NCI-H1105 (cell line): ENCODE data around the gene B9D1.

Experiments used
- DNase-seq: peaks from one replicate; lab custom pipeline; 2025; lab: John Stamatoyannopoulos, UW

The B9D1 gene

DNA sequence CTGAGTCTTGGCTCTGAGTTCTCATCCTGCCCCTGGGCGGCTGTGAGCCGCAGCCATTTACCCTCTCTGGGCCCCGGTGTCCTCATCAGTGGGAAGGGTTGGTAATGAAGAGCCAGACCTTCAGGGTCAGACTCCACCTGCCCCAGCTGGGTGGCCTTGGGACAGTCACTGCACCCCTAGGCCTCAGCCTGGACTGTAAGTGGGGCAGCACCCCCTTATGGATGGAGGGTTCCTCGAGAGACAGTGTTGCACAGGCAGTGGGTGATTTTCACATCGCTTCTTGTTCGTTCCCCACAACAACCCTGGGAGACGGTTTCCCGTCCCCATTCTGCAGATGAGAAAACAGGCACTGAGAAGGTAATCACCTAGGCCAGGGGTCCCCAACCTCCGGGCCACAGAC, 60.5 kb downstream of the B9D1 start:
- no peak for DNase-seq

DNA sequence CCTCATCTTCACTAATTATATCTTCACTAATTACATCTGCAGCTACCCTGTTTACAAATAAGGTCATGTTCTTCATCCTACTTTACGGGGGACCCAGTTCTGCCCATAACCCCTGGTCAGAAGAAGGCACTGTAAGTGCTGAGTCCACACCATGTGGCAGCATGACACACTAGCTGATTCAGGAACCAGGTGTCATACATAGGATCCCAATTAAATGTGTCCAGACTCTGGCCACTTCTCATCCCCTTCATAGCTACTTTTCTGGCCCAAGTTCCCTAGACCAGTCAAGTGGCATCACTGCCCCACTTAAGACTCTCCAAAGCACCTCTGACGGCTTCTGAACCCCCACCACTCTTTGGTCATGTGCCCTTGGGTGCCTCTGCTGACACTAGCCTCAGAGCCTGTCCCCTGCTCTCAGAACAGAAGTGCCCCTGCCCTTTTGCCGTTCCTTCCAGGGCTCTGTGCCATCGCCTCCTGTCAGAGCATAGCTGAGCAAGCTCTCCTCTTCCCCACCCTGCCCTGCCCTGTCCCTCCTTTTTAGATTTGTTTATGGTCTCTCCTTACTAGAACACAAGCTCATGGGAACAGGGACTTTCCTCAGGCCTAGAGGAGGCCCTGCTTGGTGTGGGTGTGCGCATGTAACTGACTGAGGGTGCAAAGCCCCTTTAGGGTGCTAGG, 61.1 kb downstream of the B9D1 start:
- DNase-seq, result no peak

GRCh38 chr17:19299866-19300265, 62.7 kb downstream of the B9D1 start:
- DNase-seq, result no peak

DNA sequence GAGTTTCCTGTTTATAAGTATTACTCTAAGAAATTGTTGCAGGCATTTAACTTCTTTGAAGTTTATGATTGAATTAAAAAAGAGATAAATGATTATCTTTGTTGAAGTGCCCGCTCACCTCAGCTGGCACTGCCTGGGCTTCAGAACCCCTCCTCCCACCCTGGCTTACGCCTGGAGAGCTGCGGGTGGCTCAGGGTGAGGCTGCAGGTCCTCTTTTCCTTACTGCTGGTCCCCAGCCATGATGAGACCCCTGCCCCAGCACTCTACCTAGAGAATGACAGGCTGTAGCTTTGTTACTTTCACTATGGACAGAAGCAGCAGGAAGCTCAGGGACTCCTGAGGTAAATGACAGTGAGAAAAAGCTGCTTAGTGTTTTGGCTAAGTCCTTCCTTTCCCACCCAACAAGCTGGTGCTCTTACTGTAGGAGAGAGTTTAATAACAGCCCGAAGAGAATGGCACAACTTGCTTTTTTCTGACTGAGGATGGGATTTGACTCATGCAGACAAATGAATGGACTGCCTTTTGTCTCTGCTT, 63.2 kb downstream of the B9D1 start:
- no peak for DNase-seq

DNA sequence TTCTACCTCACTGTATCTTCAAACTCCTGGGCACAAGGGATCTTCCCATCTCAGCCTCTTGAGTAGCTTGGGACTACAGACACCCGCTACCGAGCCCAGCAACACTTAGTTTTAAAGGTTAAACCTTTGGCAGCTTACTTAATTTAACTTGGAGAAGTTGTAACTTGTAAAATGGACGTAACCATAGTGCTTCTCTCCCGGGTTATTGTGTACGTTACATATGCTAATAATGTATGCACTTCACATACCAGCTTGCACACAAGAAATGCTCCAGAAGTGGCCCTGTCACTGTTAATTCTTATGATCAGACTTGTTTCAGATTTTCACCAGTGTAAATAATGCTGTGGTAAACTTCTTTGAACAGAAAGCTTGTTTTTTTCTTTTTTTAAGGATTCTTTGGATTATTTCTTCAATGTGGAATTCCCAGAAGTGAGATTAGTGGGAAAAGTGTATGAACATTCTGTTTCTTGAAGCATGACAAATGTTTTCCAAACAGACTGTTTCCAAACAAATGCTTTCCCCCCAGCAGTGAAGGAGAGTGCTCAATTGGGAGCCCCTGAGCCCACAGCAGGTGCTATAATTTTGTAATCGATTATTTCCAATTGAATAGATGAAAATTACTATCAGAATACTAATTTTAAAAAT, 63.8 kb downstream of the B9D1 start:
- no peak for DNase-seq

GRCh38 chr17:19296786-19297778, 65.4 kb downstream of the B9D1 start:
- DNase-seq, result no peak

- no peak for DNase-seq
Observed at GRCh38 chr17:19295473-19296135, 66.9 kb downstream of the B9D1 start.

GRCh38 chr17:19294443-19294842, 68.1 kb downstream of the B9D1 start:
- no peak for DNase-seq
